ENCODE data around the gene SYK. TPM values are rescaled to one million over a fixed set of nuclear protein-coding genes. Genes with fewer than 3 reads are reported as not detected.

Gene SYK
- total RNA-seq, 1 donor from 2014 or later: 29.2 TPM

DNA sequence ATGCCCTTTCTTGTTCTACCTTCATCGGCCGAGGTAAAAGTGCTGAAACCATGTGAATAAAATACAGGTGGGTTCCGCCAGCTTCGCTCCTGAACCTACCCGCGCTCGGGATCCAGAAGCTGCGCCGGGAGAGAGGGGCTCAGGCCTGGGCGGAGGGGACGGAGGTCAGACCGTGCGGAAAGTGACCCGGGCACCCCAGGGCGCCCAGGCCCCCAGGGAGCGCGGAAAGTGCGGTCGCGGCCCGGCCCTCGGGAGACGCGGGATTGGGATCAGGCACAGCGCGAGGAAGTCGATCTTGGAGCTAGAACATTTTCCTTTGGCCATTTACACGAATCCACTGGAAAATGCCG, 329 bp downstream of the SYK start:
- TF ChIP-seq, protein P1, sequence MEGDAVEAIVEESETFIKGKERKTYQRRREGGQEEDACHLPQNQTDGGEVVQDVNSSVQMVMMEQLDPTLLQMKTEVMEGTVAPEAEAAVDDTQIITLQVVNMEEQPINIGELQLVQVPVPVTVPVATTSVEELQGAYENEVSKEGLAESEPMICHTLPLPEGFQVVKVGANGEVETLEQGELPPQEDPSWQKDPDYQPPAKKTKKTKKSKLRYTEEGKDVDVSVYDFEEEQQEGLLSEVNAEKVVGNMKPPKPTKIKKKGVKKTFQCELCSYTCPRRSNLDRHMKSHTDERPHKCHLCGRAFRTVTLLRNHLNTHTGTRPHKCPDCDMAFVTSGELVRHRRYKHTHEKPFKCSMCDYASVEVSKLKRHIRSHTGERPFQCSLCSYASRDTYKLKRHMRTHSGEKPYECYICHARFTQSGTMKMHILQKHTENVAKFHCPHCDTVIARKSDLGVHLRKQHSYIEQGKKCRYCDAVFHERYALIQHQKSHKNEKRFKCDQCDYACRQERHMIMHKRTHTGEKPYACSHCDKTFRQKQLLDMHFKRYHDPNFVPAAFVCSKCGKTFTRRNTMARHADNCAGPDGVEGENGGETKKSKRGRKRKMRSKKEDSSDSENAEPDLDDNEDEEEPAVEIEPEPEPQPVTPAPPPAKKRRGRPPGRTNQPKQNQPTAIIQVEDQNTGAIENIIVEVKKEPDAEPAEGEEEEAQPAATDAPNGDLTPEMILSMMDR (IDR thresholded peaks at IDR 0.05; ENCODE audit: insufficient read depth, low read length, severe bottlenecking): no peak
- FAIRE-seq: no peak
- DNase-seq (ENCODE audit: low read depth): peak; percentile 35
- Histone ChIP-seq H3K27me3 (ENCODE audit: control insufficient read depth, insufficient read depth, low read length) (no peaks in the 10 kb centered on the region), H3K4me3 (ENCODE audit: low read depth, low read length) (peak overlapping the region; percentile 82), H3K36me3 (ENCODE audit: control insufficient read depth, insufficient read depth, low read length) (peaks cover under 1% of the 10 kb centered on the region)

- Histone ChIP-seq H3K27me3 (ENCODE audit: control insufficient read depth, insufficient read depth, low read length) (no peaks in the 10 kb centered on the region), H3K36me3 (ENCODE audit: control insufficient read depth, insufficient read depth, low read length) (peaks cover 1% of the 10 kb centered on the region), H3K4me3 (ENCODE audit: low read depth, low read length) (peak overlapping the region; percentile 82)
- FAIRE-seq (no peak), DNase-seq (ENCODE audit: low read depth) (no peak)
- TF ChIP-seq, protein P1 (IDR thresholded peaks at IDR 0.05; ENCODE audit: insufficient read depth, low read length, severe bottlenecking): no peak
These were observed 867 bp downstream of the SYK start for GRCh38 chr9:90802386-90802985.

DNA sequence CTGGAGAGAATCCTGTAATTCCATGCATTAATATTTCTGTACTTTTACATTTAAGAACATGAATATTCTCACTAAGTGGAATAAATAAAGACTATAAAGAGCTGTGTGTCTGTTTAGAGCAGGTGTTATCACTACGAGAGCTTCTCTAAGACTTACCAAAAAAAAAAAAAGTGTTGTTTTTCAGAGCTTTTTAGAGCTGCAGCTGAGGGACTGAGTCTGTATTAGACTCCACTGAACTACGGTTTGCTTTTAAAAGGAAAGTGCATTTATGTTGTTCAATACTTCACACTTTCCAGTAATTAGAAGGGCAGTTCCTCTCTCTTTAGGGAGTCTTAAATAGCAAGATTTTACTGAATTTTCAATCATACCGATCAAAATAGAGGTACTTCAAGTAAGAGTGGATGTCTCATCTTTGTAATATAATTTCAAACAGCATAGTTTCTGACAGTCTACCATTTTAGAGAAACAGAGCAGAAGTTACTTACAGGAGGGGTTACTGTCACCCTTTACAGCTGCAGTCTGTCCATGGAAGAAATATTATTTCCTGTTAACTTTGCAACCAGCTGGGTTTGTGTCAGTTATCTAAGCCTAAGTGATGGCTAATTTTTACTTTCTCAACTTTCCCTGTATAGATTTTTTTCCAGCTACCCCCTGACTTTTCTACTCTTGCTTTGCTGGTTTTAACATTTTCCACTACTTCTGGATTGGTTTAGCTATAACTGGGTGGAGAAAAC, 2.4 kb downstream of the SYK start:
- no peak for DNase-seq (ENCODE audit: low read depth)
- TF ChIP-seq, protein P1 (IDR thresholded peaks at IDR 0.05; ENCODE audit: insufficient read depth, low read length, severe bottlenecking): no peak
- FAIRE-seq: no peak
- Histone ChIP-seq H3K27me3 (ENCODE audit: control insufficient read depth, insufficient read depth, low read length) (no peaks in the 10 kb centered on the region), H3K36me3 (ENCODE audit: control insufficient read depth, insufficient read depth, low read length) (peaks cover 1% of the 10 kb centered on the region), H3K4me3 (ENCODE audit: low read depth, low read length) (no peak overlapping the region)

DNA sequence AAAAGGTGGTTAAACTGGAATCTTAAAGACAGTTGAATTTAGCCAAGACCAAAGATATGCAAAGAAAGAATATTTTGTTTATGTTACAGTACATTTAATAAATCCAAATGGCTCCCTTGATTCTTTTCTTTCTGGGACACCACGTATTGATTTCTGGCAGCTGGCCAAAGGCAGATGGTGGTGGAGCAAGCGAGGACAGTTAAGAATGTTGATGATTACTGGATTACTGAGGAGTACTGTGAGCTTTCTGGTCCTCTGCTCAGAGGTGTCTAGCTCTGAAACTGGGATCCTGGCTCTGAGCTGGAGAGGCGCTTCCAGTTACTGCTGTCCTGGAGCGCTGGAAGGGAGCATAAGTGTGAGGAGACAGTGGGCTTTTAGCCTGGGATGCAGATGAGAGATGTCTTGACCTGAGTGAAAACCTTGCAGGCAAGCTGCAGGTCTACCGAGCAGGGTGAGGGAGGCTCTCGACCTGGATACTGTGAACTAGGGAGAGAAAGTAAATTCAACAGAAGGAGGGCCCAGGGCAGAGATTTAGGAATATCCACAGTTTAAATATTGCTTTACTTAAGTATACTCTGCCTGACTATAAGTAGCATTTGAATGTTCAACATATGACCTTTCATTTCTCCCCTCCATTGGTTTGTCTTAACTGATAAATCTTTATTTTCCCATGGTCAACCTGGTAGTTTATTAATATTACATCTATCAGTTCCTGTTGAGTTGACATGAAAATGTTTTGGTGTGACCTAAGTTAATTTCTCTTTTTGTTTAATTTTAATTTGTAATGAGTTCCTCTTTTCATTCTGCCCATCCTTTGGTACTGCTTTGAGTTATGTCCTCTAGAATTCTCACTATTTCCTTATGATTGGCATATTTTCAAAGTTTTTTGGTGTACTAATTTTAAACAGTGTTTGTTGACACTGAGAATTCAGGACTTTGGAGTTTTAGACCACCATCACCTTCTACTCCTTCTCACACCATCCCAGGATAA, 3.7 kb downstream of the SYK start:
- TF ChIP-seq, protein P1 (IDR thresholded peaks at IDR 0.05; ENCODE audit: insufficient read depth, low read length, severe bottlenecking): no peak
- peak; percentile 43 for FAIRE-seq
- no peaks in the 10 kb centered on the region for H3K27me3 ChIP-seq (ENCODE audit: control insufficient read depth, insufficient read depth, low read length)
- H3K36me3 ChIP-seq (ENCODE audit: control insufficient read depth, insufficient read depth, low read length): peaks cover 1% of the 10 kb centered on the region
- no peak overlapping the region for H3K4me3 ChIP-seq (ENCODE audit: low read depth, low read length)
- no peak for DNase-seq (ENCODE audit: low read depth)

GRCh38 chr9:90807006-90807405, 5.4 kb downstream of the SYK start:
- no peaks in the 10 kb centered on the region for H3K27me3 ChIP-seq (ENCODE audit: control insufficient read depth, insufficient read depth, low read length)
- DNase-seq (ENCODE audit: low read depth) (no peak), FAIRE-seq (no peak)
- TF ChIP-seq, protein P1 (IDR thresholded peaks at IDR 0.05; ENCODE audit: insufficient read depth, low read length, severe bottlenecking): no peak
- H3K4me3 ChIP-seq (ENCODE audit: low read depth, low read length): no peak overlapping the region
- H3K36me3 ChIP-seq (ENCODE audit: control insufficient read depth, insufficient read depth, low read length): peaks cover 1% of the 10 kb centered on the region

All from bronchial epithelial cell (primary cell).